K562 (cell line): ENCODE data around the gene LYSMD1. TPM values are rescaled to one million over a fixed set of nuclear protein-coding genes. Genes with fewer than 3 reads are reported as not detected.

Experiments
- ATAC-seq: fragments of 200-7000 bp; cut with Tn5 transposase; 3 replicates; pipeline ENCODE4 v1.9.1; 2020; ENCODE audit warnings: moderate library complexity
- BruUV-seq: library from RNA; stranded (reverse); fragments of 400-500 nt; replicated peaks from 2 replicates; lab custom pipeline; 2021; lab: Mats Ljungman, UMichigan
- CTCF ChIA-PET: fragments of 300-600 bp; formaldehyde crosslinking; extraction: SDS; loops from one replicate; lab custom pipeline; 2021; ENCODE audit warnings: low intra/inter-chr PET ratio; lab: Yijun Ruan, JAX
- POLR2A ChIA-PET: fragments of 300-600, 350-650 bp; sonication (Branson Sonifier 250); formaldehyde crosslinking; extraction: SDS; loops from one replicate; lab custom pipeline; 2021; ENCODE audit warnings: antibody characterized with exemption, inconsistent platforms; lab: Yijun Ruan, JAX
- DNase-seq, 4 experiments: peaks; one replicate each; pipeline versions ENCODE4 v3.0.0 to v3.0.0-alpha.2; 2011 to 2018; ENCODE audit warnings: low spot score in 3 of 4, mixed read lengths in 3 of 4; ENCODE audit errors: extremely low read depth in 1 of 4
- FAIRE-seq: peaks from 2 replicates; lab custom pipeline; 2011; peaks lifted over from hg19 to GRCh38; lab: Jason Lieb, UNC
- H2AFZ ChIP-seq: 2 replicates; pipeline ENCODE4 v1.6.0; 2011; ENCODE audit warnings: low read depth, low read length, control low read depth, inconsistent platforms
- H3K27ac ChIP-seq: fragments of 200-600 bp; 3 replicates; pipeline ENCODE4 v1.8.0; 2011; ENCODE audit warnings: low read depth, mild to moderate bottlenecking, control low read depth, inconsistent platforms, low read length, moderate library complexity, mixed read lengths; ENCODE audit errors: extremely low read depth
- H3K27me3 ChIP-seq, 2 experiments: fragments of 300-600 bp in 1 of 2; 2 replicates in 1 of 2; 3 replicates in 1 of 2; pipeline versions ENCODE4 v1.6.0 to v1.8.0; 2011; ENCODE audit warnings: inconsistent platforms in 2 of 2, low read length in 2 of 2, mild to moderate bottlenecking in 1 of 2, mixed read lengths in 1 of 2, moderate library complexity in 1 of 2; ENCODE audit not compliant: control insufficient read depth in 2 of 2, insufficient read depth in 2 of 2
- H3K36me3 ChIP-seq: fragments of 300-600 bp; 3 replicates; pipeline ENCODE4 v1.8.0; 2011; ENCODE audit warnings: mild to moderate bottlenecking, low read length, inconsistent platforms; ENCODE audit not compliant: control insufficient read depth, insufficient read depth
- H3K4me1 ChIP-seq, 2 experiments: fragments of 200-600 bp in 1 of 2; replicated peaks in 1 of 2; 2 replicates in 1 of 2; 3 replicates in 1 of 2; pipeline versions ENCODE4 v1.5.1 to v1.8.0; 2011; ENCODE audit warnings: inconsistent platforms in 2 of 2, low read length in 2 of 2, mild to moderate bottlenecking in 1 of 2, mixed read lengths in 1 of 2, moderate library complexity in 1 of 2; ENCODE audit not compliant: control insufficient read depth in 2 of 2, insufficient read depth in 2 of 2
- H3K4me2 ChIP-seq: 2 replicates; pipeline ENCODE4 v1.6.1; 2011; ENCODE audit warnings: low read length, control low read depth, inconsistent platforms, mixed read lengths; ENCODE audit not compliant: insufficient read depth
- H3K4me3 ChIP-seq: fragments of 200-600 bp; sonication (generic), shearing (Covaris generic); 2 replicates; pipeline ENCODE4 v1.5.1; 2016; ENCODE audit warnings: control low read depth, inconsistent platforms
- H3K79me2 ChIP-seq: fragments of 200-600 bp; 3 replicates; pipeline ENCODE4 v1.8.0; 2011; ENCODE audit warnings: low read length, inconsistent platforms; ENCODE audit not compliant: control insufficient read depth, insufficient read depth
- H3K9ac ChIP-seq, 2 experiments: 2 replicates each; pipeline versions ENCODE4 v1.6.0 to v1.6.1; 2011; ENCODE audit warnings: low read depth in 2 of 2, low read length in 2 of 2, control low read depth in 1 of 2, inconsistent platforms in 1 of 2, mild to moderate bottlenecking in 1 of 2, mixed read lengths in 1 of 2; ENCODE audit not compliant: insufficient read depth in 1 of 2
- H3K9me1 ChIP-seq: one replicate; pipeline ENCODE4 v1.6.0; 2011; ENCODE audit warnings: inconsistent platforms, mild to moderate bottlenecking, low read length, moderate library complexity; ENCODE audit not compliant: control insufficient read depth, insufficient read depth
- H3K9me3 ChIP-seq: replicated peaks from 2 replicates; pipeline ENCODE4 v1.5.1; 2011; ENCODE audit warnings: low read depth, low read length, inconsistent platforms; ENCODE audit not compliant: control insufficient read depth, insufficient read depth
- H4K20me1 ChIP-seq: replicated peaks from 2 replicates; pipeline ENCODE4 v1.6.1; 2011; ENCODE audit warnings: low read length, inconsistent platforms, mixed read lengths; ENCODE audit not compliant: control insufficient read depth, insufficient read depth
- MTA1 ChIP-seq: fragments of 450-650 bp; IDR thresholded peaks from 2 replicates; pipeline ENCODE4 v1.6.1; 2017; ENCODE audit warnings: borderline replicate concordance
- NBN ChIP-seq: fragments of 450-650 bp; IDR thresholded peaks from 2 replicates; pipeline ENCODE4 v1.6.1; 2016; ENCODE audit warnings: low read depth, mild to moderate bottlenecking
- NFXL1 ChIP-seq: fragments of 450-650 bp; formaldehyde crosslinking; IDR thresholded peaks from 2 replicates; pipeline ENCODE4 v1.4.0; 2021; ENCODE audit warnings: mild to moderate bottlenecking
- NR1H2 ChIP-seq: sonication (generic); formaldehyde crosslinking; IDR thresholded peaks from 2 replicates; pipeline ENCODE4 v1.4.0; 2020; ENCODE audit warnings: mild to moderate bottlenecking, missing genetic modification reagents
- PHF21A ChIP-seq: fragments of 450-650 bp; IDR thresholded peaks from 2 replicates; pipeline ENCODE4 v1.6.1; 2017; ENCODE audit warnings: low read depth, borderline replicate concordance
- ZBTB40 ChIP-seq, 2 experiments: fragments of 450-650 bp in 1 of 2; sonication (generic) in 1 of 2; formaldehyde crosslinking in 1 of 2; IDR thresholded peaks; 2 replicates each; pipeline versions ENCODE4 v1.7.1 to v1.9.0; 2016 to 2022; ENCODE audit warnings: inconsistent platforms in 1 of 2, mild to moderate bottlenecking in 1 of 2, missing genetic modification reagents in 1 of 2
- ZNF398 ChIP-seq: fragments of 250-450 bp; sonication (Bioruptor Pico); IDR thresholded peaks from 2 replicates; pipeline ENCODE4 v1.8.0; 2021; ENCODE audit warnings: moderate library complexity, mild to moderate bottlenecking, inconsistent platforms
- ZNF766 ChIP-seq: fragments of 200-800 bp; sonication (Bioruptor generic); conservative IDR thresholded peaks from 2 replicates; pipeline ENCODE4 v1.6.1; 2016; ENCODE audit warnings: missing genetic modification characterization, missing compliant biosample characterization
- WGBS: fragments of 100-300 bp; shearing (Covaris generic); methylation state at CpG from one replicate; pipeline ENCODE4 v1.1.6; 2016; ENCODE audit warnings: low coverage, mixed read lengths; ENCODE audit not compliant: insufficient coverage; ENCODE audit errors: missing lambda C conversion rate; 5-methylcytosine and 5-hydroxymethylcytosine counted together
- in situ Hi-C: fragments of 300-500 bp; cut with MboI; formaldehyde crosslinking; loops from 4 replicates; pipeline ENCODE4 v1.15.0; 2018; ENCODE audit warnings: inconsistent platforms, mixed read lengths
- intact Hi-C: fragments of 100-400 bp; cut with micrococcal nuclease; formaldehyde crosslinking; loops from 2 replicates; pipeline ENCODE4 v1.14.2; 2022
- polyA plus RNA-seq, 8 experiments: library from polyadenylated mRNA; depleted of rRNA in 4 of 8; stranded (reverse) in 5 of 8; unstranded in 3 of 8; fragments of >200 nt; fragmentation: Nextera tagmentation in 2 of 8; fragmentation: Illumina TruSeq in 1 of 8; extraction: Ambion mirVana in 2 of 8; extraction: Trizol in 1 of 8; gene quantifications; 2 replicates each; pipeline versions ENCODE4 v1.2.1 to v1.2.3, GENCODE V29; 2011 to 2014; ENCODE audit warnings: inconsistent platforms in 1 of 8, missing spikeins in 1 of 8
- total RNA-seq, 7 experiments: library from RNA; depleted of rRNA in 6 of 7; stranded (reverse); fragments of >200 nt in 6 of 7; fragmentation: Illumina TruSeq in 2 of 7; extraction: Trizol in 2 of 7; gene quantifications; 2 replicates each; pipeline versions ENCODE4 v1.2.1 to v1.2.3, GENCODE V29; 2011 to 2021; ENCODE audit warnings: low replicate concordance in 1 of 7

The LYSMD1 gene
- total and polyA plus RNA-seq, 9 of the 15 experiments (the other 6 are each of a cell fraction or from before 2014, with no cell fraction given), result 2.2 to 9.4 (median 6.0) TPM

- Histone ChIP-seq H3K9ac (peak within 1 kb of the TSS; percentile 50 to 93), H3K36me3 (no peaks in the 10 kb centered on the region), H4K20me1 (no peaks in the 10 kb centered on the region; the same call in 1 of the 2 replicates), H2AFZ (peak within 1 kb of the TSS; percentile 92), H3K27me3 (no peaks in the 10 kb centered on the region), H3K4me3 (peak within 1 kb of the TSS; percentile 59), H3K4me1 (peaks cover 20 to 46% of the 10 kb centered on the region in 2 experiments; a peak in 4 of 5 replicates), H3K9me3 (no peaks in the 10 kb centered on the region), H3K4me2 (peak within 1 kb of the TSS; percentile 82), H3K27ac (peak within 1 kb of the TSS; percentile 39; the same call in 1 of the 3 replicates), H3K9me1 (no peaks in the 10 kb centered on the region), H3K79me2 (no peaks in the 10 kb centered on the region)
- intact Hi-C loops, result no loop called here
- POLR2A ChIA-PET, result no interaction called here
- TSS peak; percentile 44 for BruUV-seq
- DNase-seq, result peak; percentile 93 to 95 (median 94)
- WGBS, result 1% methylated on average over 45 of the region's 61 CpGs
- peak; percentile 96 for FAIRE-seq
- ATAC-seq, result peak; percentile 99
- CTCF ChIA-PET, result no interaction called here
- in situ Hi-C loops, result no loop called here
- TF ChIP-seq PHF21A, result 0 out of 2 replicates have a peak, but pooled peaks have one; percentile 2
- TF ChIP-seq ZNF398 (CRISPR knock-in tag), result no peak
- no peak for TF ChIP-seq ZNF766 (CRISPR knock-in tag)
- TF ChIP-seq NBN, result no peak
- TF ChIP-seq NFXL1, result no peak
- TF ChIP-seq NR1H2 (CRISPR knock-in tag), result no peak
- no peak for TF ChIP-seq MTA1
- TF ChIP-seq ZBTB40 (IDR thresholded peaks at IDR 0.05), result no peak
- TF ChIP-seq ZBTB40 (CRISPR knock-in tag; IDR thresholded peaks at IDR 0.05), result no peak
Measured at GRCh38 chr1:151146412-151147131, 19.1 kb downstream of the LYSMD1 start, which contains the start of gene SEMA6C. SEMA6C (minus strand) TSS chr1:151146631; CDS start chr1:151142621, 4,010 bp downstream.
